ENCODE results near the gene SMTN.
"Not testable (repeated sequence)": the region's sequence is repeated elsewhere in the genome, so short reads cannot be mapped to it uniquely, and the experiment has no call there.

SMTN gene

GRCh38 chr22:31091106-31091975, 10.2 kb downstream of the SMTN start:
- no peak for DNase-seq

DNA sequence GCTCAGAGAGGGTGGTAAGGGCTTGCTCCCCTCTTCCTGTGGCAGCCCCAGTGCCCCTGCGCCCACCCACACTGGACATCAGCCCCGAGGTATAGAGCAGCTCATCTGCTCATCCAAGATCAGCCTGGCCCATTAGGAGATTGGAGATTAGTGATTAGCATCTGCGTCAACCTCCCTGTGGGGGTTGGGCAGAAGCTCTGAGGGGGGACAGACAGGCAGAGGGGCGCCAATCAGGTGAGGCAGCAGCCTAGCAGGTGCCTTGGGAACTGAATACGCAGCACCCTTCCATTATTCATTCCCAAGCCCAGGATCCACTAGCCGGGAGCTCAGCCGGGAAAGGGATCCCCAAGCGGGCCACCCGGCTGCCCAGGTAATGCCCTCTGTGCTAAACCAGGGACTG, 11.0 kb downstream of the SMTN start:
- no peak for DNase-seq

- DNase-seq, result no peak
These were observed 12.2 kb downstream of the SMTN start for GRCh38 chr22:31093086-31093850.

GRCh38 chr22:31094021-31094551, 13.0 kb downstream of the SMTN start:
- DNase-seq, result no peak

DNA sequence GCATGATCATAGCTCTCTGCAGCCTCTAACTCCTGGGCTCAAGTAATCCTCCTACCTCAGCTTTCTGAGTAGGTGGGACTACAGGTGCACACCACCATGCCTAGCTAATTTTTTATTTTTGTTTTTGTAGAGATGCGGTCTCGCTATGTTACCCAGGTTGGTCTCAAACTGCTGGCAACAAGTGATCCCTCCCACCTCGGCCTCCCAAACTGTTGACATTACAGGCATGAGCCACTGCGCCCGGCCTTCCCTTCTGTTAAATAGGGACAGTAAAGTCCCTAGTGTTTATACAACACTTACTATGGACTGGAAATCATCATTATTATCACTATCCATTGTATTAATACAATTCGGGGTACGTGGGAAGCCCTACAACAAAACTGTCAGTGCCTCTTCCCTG, 13.6 kb downstream of the SMTN start:
- no peak for DNase-seq

- DNase-seq, result no peak
These were observed 14.6 kb downstream of the SMTN start for GRCh38 chr22:31095637-31096249.

DNA sequence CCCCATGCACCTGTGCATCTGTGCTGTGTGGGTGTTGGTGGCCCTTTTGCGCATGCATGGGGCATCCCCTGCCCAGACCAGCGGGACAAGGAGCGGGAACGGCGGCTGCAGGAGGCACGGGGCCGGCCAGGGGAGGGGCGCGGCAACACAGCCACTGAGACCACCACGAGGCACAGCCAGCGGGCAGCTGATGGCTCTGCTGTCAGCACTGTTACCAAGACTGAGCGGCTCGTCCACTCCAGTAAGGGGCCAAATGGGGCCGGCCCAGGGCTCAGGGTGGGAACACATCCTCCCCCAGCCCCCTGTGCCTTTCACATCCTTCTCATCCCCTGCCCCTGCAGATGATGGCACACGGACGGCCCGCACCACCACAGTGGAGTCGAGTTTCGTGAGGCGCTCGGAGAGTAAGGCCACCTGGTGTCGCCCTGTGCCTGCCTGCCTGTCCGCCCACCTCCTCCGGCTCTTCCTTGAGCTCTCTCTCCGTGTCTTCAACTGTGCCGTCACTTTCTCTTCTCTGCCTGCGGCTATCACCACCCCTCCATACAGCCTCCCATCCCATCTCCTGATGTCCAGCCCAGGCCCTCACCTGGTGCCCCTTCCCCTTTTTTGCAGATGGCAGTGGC, 15.7 kb downstream of the SMTN start:
- no peak for DNase-seq

DNA sequence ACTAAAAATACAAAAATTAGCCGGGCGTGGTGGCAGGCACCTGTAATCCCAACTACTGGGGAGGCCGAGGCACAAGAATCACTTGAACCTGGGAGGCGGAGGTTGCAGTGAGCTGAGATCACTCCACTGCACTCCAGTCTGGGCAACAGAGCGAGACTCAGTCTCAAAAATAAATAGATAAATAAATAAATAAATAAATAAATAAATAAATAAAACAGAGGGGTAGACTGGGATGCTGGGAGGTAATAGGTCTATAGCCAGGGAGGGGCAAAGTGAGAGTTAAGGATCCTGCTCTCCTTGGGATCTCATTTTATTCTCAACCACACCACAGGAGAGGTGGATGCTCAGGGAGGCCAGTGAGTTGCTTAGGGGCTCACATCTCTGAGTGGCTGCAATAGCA, 16.4 kb downstream of the SMTN start:
- not testable (repeated sequence) for DNase-seq

DNA sequence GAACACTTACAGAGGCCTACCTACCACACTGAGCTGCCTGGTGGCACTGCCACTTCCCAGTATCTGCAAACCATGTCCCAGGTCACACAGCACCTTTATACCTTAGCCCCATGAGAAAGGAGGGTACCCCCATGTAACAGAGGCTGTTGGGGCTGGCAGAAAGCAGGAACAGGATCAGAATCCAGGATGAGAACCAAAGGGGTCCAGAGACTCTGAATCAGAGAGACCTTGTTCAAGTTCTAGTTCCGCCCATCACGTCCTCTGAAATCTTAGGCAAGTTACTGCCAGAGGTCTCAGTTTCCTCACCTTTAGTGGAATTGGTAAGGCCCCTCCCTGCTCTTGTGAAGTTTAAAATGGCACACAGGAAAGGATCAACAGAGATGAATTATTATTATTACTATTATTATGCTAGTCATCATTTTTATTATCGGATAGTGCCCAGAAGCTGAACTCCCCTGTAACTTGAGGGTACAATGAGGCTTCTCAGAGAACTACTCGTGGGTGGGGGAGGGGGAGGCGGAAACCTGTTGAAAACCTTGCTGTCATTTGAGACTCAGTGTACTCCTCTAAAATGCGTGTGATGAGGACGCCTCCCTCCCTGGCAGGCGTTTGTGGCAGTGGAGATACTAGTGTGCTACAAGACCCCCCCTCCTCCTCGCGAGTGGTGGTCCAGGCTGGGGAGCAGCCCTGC, 17.0 kb downstream of the SMTN start:
- DNase-seq, result no peak

DNA sequence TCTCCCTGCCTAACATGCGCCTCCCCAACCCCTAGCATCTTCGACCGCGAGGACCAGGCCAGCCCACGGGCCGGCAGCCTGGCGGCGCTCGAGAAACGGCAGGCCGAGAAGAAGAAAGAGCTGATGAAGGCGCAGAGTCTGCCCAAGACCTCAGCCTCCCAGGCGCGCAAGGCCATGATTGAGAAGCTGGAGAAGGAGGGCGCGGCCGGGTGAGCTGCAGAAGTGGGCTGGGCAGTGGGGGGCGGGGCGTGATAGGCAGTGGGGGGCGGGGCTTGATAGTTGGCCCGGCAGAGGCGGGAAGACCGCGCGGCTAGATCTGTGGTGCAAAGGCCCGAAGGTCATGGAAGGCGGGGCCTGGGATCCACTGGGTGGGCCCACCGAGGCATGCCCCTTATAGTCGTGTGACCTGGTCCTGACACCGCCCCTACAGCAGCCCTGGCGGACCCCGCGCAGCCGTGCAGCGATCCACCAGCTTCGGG, 17.6 kb downstream of the SMTN start:
- DNase-seq, result no peak

DNA sequence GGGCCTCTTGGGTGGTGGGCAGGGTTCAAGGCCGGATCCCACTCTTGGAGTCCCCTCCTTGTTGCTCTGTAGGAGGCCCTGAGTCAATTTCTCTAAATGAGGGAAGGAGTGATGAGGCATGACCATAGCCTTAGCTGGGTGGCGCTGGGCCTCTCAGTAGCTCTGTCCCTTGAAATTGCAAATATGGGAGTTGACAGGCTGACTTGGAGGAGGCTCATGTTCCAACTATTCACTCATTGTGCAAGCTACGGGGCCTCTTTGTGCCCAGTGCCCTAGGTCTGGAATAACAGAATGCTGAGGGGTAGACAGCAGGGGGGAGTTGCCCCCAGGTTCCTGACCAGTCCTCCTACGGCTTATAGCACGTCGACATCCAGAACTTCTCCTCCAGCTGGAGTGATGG, 18.3 kb downstream of the SMTN start:
- DNase-seq, result no peak

DNA sequence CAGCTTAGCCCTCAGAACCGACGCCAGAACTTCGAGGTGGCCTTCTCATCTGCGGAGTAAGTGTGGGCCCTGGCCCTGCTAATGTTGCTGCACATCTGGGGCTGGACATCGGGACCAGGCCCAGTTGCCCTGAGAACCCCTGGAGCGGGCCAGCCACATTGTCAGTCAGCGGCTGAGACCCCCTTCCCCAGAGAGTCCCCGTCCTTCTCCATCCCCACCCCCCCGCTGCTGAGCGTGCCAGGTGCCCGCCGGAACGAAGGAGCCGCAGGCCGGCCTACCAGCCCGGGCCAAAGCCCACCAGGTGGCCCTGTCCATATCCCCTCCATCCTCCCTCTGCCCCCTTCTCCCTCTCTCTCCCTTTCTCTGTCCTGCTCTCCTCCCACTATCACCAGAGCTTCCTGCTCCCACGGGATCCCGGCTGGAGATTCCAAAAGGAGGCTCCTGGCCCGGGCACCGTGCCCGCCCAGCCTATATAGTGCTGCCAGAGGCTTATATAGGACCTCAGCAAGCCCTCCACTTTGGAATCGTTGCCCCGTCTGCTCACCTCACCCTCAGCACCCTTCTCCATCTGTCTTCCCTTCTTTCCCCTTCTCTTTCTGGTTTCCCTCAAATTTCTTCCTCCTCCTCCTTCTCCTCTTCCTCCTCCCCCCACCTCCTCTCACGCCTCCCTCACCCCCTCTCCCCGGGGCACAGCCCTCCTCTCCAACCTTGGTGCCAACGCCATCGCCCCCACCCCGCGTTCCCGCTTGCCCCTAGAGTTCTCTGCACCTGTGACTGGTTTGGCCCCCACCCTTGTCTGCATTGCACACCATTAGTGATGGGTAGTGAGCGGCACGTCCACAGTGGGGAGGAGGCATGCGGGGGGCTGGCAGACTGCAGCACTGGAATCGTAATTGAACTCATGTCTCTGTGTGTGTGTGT, 19.0 kb downstream of the SMTN start:
- no peak for DNase-seq

DNA sequence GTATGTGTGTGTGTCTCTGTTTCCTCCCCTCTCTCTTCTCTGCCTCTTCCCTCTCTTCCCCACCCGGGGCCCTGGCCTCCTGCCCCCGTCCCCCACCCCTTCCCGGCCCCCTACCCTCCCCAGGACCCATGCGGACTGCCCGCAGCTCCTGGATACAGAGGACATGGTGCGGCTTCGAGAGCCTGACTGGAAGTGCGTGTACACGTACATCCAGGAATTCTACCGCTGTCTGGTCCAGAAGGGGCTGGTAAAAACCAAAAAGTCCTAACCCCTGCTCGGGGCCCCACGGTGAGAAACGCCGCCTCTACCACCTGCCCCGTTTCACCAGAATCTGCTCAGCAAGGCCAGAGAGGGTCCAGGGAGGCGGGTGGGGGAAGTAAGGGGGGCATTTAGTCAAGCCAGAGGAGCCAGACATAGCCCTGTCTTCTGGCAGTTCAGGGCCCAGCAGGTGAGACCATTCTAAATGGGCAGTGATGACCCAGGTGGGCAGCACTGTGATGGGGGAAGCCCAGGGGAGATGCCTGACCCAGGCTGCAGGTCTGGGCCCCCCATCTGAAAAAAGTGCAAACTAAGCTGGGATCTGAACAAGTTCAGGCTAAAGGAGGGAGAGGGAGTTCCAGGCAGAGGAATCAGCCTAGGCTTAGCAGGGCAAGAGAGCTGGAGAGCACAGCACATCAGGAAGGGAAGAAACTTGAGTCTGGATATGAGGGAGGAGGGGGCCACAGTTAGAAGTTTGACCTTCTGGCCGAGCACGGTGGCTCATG, 19.8 kb downstream of the SMTN start:
- DNase-seq, result no peak

- no peak for DNase-seq
These were observed 21.4 kb downstream of the SMTN start for GRCh38 chr22:31102441-31103081.

DNA sequence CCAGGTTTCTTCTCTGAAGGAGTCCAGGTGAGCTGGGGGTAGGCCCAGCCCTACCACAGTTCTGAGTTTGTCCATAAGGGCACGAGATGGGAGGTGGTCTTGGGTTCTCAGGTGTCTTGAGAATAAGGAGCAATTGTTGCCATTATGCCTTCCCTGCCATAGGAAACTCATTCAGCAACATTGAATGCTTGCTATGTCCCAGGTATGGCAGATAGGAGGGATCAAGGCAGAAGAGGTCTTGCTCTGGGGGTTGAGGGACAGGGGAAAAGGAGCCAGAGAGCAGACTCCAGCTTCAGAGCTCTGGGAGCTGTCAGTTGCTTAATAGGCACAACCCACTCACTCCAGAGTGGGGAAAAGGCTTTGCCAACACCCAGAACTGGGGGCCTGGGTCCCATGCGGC, 22.0 kb downstream of the SMTN start:
- no peak for DNase-seq

- DNase-seq, result no peak
These were observed 23.0 kb downstream of the SMTN start for GRCh38 chr22:31103899-31104694.

- no peak for DNase-seq
These were observed 23.8 kb downstream of the SMTN start for GRCh38 chr22:31104869-31105268.

DNA sequence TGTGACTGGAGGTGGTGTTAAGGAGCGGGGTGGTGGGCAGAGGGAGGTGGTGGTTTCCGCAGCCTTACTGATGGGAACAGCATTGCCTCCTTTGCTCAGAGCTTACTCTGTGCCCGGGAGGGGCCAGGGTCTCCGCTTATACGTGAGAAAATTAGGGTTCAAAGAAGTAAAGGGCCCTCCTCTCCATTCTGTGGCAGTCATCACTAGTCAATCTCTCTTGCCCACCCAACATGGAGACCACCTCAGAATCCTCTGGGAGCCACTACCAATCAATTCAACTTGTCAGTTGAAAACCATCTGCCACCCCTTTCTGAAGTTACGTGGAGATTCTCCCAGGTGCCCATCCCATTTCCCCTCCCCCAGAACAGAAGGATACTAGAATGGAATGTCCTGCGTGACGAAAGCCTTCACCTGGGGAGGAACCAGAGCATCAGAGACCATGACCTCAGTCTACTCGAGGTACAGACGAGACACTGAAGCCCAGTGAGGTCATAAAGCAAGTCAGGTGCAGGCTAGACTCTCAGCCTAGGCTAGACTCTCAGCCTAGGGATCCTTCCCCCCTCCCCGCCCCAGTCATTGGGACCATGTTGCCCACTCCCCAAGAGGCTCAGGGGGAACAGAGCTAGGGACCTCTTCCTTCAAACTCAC, 24.3 kb downstream of the SMTN start:
- no peak for DNase-seq
